ENCODE results near the gene FAM89B. TPM values are rescaled to one million over a fixed set of nuclear protein-coding genes. Genes with fewer than 3 reads are reported as not detected.

The FAM89B gene
- total RNA-seq, 4 donors from 2014 or later, result 40.8 to 55.3 (median 44.6) TPM

- Histone ChIP-seq H3K4me3 (peak overlapping the region; percentile 75 to 99 (median 95)), H3K36me3 (peaks cover 0 to 39% (median 6%) of the 10 kb centered on the region in 3 donors), H3K4me1 (peaks cover 0 to 62% (median 28%) of the 10 kb centered on the region in 4 donors), H3K27ac (peak overlapping the region; percentile 94 to 97 (median 95)), H3K9me3 (no peaks in the 10 kb centered on the region), H3K27me3 (no peaks in the 10 kb centered on the region)
- no peak for DNase-seq (ENCODE audit: low spot score in 2 of 2)
- TF ChIP-seq EP300 (IDR thresholded peaks at IDR 0.05), result no peak
- no peak for TF ChIP-seq POLR2A (IDR thresholded peaks at IDR 0.05)
- no peak for TF ChIP-seq CTCF (IDR thresholded peaks at IDR 0.05)
- 40 to 49% methylated on average over 26 to 31 of the region's 31 CpGs for WGBS, 2 donors
Observed at GRCh38 chr11:65525546-65526480, 46.5 kb upstream of the FAM89B start.

GRCh38 chr11:65526744-65527143 is 45.6 kb upstream of the FAM89B start:
- H3K27ac ChIP-seq, result peak overlapping the region in 2 of 4 donors; percentile 94 to 97
- TF ChIP-seq EP300 (IDR thresholded peaks at IDR 0.05) (no peak), CTCF (IDR thresholded peaks at IDR 0.05) (no peak), POLR2A (IDR thresholded peaks at IDR 0.05) (no peak)
- H3K36me3 ChIP-seq, result peaks cover 0 to 48% (median 16%) of the 10 kb centered on the region in 3 donors
- no peaks in the 10 kb centered on the region for H3K27me3 ChIP-seq
- no peaks in the 10 kb centered on the region for H3K9me3 ChIP-seq
- no peak overlapping the region for H3K4me3 ChIP-seq
- DNase-seq (ENCODE audit: low spot score in 2 of 2), result no peak
- WGBS, 2 donors, result 87 to 93% methylated on average over 8 of the region's 8 CpGs
- peaks cover 0 to 64% (median 28%) of the 10 kb centered on the region in 4 donors for H3K4me1 ChIP-seq

- DNase-seq (ENCODE audit: low spot score in 2 of 2), result no peak
- no peaks in the 10 kb centered on the region for H3K27me3 ChIP-seq
- 38 to 67% methylated on average over 12 of the region's 12 CpGs for WGBS, 2 donors
- H3K36me3 ChIP-seq, result peaks cover 0 to 70% (median 22%) of the 10 kb centered on the region in 3 donors
- H3K9me3 ChIP-seq, result no peaks in the 10 kb centered on the region
- no peak for TF ChIP-seq EP300 (IDR thresholded peaks at IDR 0.05)
- H3K4me1 ChIP-seq, result peaks cover 0 to 56% (median 27%) of the 10 kb centered on the region in 4 donors
- H3K27ac ChIP-seq, result peak overlapping the region; percentile 32 to 87 (median 58)
- no peak overlapping the region for H3K4me3 ChIP-seq
Observed at GRCh38 chr11:65528819-65529350, 43.5 kb upstream of the FAM89B start.

- no peak overlapping the region for H3K4me3 ChIP-seq
- no peak for DNase-seq (ENCODE audit: low spot score in 2 of 2)
- peak overlapping the region; percentile 27 to 87 (median 60) for H3K27ac ChIP-seq
- no peaks in the 10 kb centered on the region for H3K9me3 ChIP-seq
- WGBS, 2 donors, result 52 to 57% methylated on average over 8 to 10 of the region's 10 CpGs
- H3K27me3 ChIP-seq, result no peaks in the 10 kb centered on the region
- peaks cover 0 to 48% (median 21%) of the 10 kb centered on the region in 4 donors for H3K4me1 ChIP-seq
- TF ChIP-seq EP300 (IDR thresholded peaks at IDR 0.05) (peak in 1 of 2 donors; percentile 87), POLR2A (IDR thresholded peaks at IDR 0.05) (no peak)
- H3K36me3 ChIP-seq, result peaks cover 0 to 77% (median 22%) of the 10 kb centered on the region in 3 donors
Observed at GRCh38 chr11:65529475-65530156, 42.7 kb upstream of the FAM89B start.

GRCh38 chr11:65530157-65530496 is 42.2 kb upstream of the FAM89B start:
- TF ChIP-seq POLR2A (IDR thresholded peaks at IDR 0.05) (no peak), CTCF (IDR thresholded peaks at IDR 0.05) (peak in 1 of 5 experiments; percentile 25), EP300 (IDR thresholded peaks at IDR 0.05) (no peak)
- peak overlapping the region; percentile 27 to 87 (median 60) for H3K27ac ChIP-seq
- no peaks in the 10 kb centered on the region for H3K9me3 ChIP-seq
- DNase-seq (ENCODE audit: low spot score in 2 of 2), result no peak
- WGBS, 2 donors, result 77 to 86% methylated on average over 5 of the region's 5 CpGs
- peaks cover 0 to 82% (median 22%) of the 10 kb centered on the region in 3 donors for H3K36me3 ChIP-seq
- H3K4me1 ChIP-seq, result peaks cover 0 to 48% (median 21%) of the 10 kb centered on the region in 4 donors
- no peak overlapping the region for H3K4me3 ChIP-seq
- no peaks in the 10 kb centered on the region for H3K27me3 ChIP-seq

All from tibial nerve (tissue), 4 donors.